Mucosa of stomach (tissue), 1 donor: Measurements from ENCODE around the gene SORCS2.

Experiments
- H3K27me3 ChIP-seq: one replicate; pipeline ENCODE4 v1.7.0; 2013; ENCODE audit warnings: mild to moderate bottlenecking, low read length; ENCODE audit not compliant: control insufficient read depth, insufficient read depth
- H3K36me3 ChIP-seq: one replicate; pipeline ENCODE4 v1.7.0; 2013; ENCODE audit warnings: low read length; ENCODE audit not compliant: control insufficient read depth, insufficient read depth
- H3K4me1 ChIP-seq: one replicate; pipeline ENCODE4 v1.7.0; 2013; ENCODE audit warnings: mild to moderate bottlenecking, low read length; ENCODE audit not compliant: control insufficient read depth, insufficient read depth
- H3K4me3 ChIP-seq: one replicate; pipeline ENCODE4 v1.7.0; 2013; ENCODE audit warnings: low read length
- H3K9ac ChIP-seq: one replicate; pipeline ENCODE4 v1.7.0; 2013; ENCODE audit warnings: mild to moderate bottlenecking, low read length, moderate library complexity
- H3K9me3 ChIP-seq: one replicate; pipeline ENCODE4 v1.7.0; 2013; ENCODE audit warnings: mild to moderate bottlenecking, low read length, moderate library complexity; ENCODE audit not compliant: control insufficient read depth
- donor health status: Pancreatic carcinoma.

Gene SORCS2

GRCh38 chr4:7458477-7458876 is 266.1 kb downstream of the SORCS2 start:
- Histone ChIP-seq H3K4me1 (peaks cover 24% of the 10 kb centered on the region), H3K4me3 (no peak overlapping the region), H3K9ac (no peak overlapping the region), H3K9me3 (no peaks in the 10 kb centered on the region), H3K36me3 (no peaks in the 10 kb centered on the region), H3K27me3 (peaks cover 8% of the 10 kb centered on the region)

- peaks cover 24% of the 10 kb centered on the region for H3K4me1 ChIP-seq
- H3K4me3 ChIP-seq = no peak overlapping the region
- no peak overlapping the region for H3K9ac ChIP-seq
- peaks cover 8% of the 10 kb centered on the region for H3K27me3 ChIP-seq
- H3K36me3 ChIP-seq = no peaks in the 10 kb centered on the region
- H3K9me3 ChIP-seq = no peaks in the 10 kb centered on the region
Observed at GRCh38 chr4:7459471-7459870, 267.1 kb downstream of the SORCS2 start.

- Histone ChIP-seq H3K9ac (no peak overlapping the region), H3K4me1 (peaks cover 24% of the 10 kb centered on the region), H3K27me3 (peaks cover 8% of the 10 kb centered on the region), H3K9me3 (no peaks in the 10 kb centered on the region), H3K36me3 (no peaks in the 10 kb centered on the region), H3K4me3 (no peak overlapping the region)
Observed at GRCh38 chr4:7460566-7460965, 268.2 kb downstream of the SORCS2 start.

GRCh38 chr4:7461230-7461629 is 268.9 kb downstream of the SORCS2 start:
- peaks cover 24% of the 10 kb centered on the region for H3K4me1 ChIP-seq
- no peaks in the 10 kb centered on the region for H3K9me3 ChIP-seq
- no peak overlapping the region for H3K9ac ChIP-seq
- H3K4me3 ChIP-seq = no peak overlapping the region
- peaks cover 8% of the 10 kb centered on the region for H3K27me3 ChIP-seq
- no peaks in the 10 kb centered on the region for H3K36me3 ChIP-seq

- H3K4me1 ChIP-seq = peaks cover 24% of the 10 kb centered on the region
- H3K9me3 ChIP-seq = no peaks in the 10 kb centered on the region
- H3K4me3 ChIP-seq = no peak overlapping the region
- no peaks in the 10 kb centered on the region for H3K36me3 ChIP-seq
- peaks cover 8% of the 10 kb centered on the region for H3K27me3 ChIP-seq
- no peak overlapping the region for H3K9ac ChIP-seq
Observed at GRCh38 chr4:7462509-7462971, 270.2 kb downstream of the SORCS2 start.

GRCh38 chr4:7463566-7464258 is 271.4 kb downstream of the SORCS2 start:
- Histone ChIP-seq H3K9ac (no peak overlapping the region), H3K27me3 (peaks cover 8% of the 10 kb centered on the region), H3K36me3 (no peaks in the 10 kb centered on the region), H3K9me3 (no peaks in the 10 kb centered on the region), H3K4me1 (peaks cover 21% of the 10 kb centered on the region), H3K4me3 (no peak overlapping the region)

GRCh38 chr4:7464259-7464655 is 271.9 kb downstream of the SORCS2 start:
- H3K4me1 ChIP-seq = peaks cover 21% of the 10 kb centered on the region
- H3K36me3 ChIP-seq = no peaks in the 10 kb centered on the region

GRCh38 chr4:7465017-7465416 is 272.7 kb downstream of the SORCS2 start:
- H3K9ac ChIP-seq = no peak overlapping the region
- H3K27me3 ChIP-seq = peaks cover 8% of the 10 kb centered on the region
- H3K36me3 ChIP-seq = no peaks in the 10 kb centered on the region

More at GRCh38 chr4:7464259-7464655, 271.9 kb downstream of the SORCS2 start:
- Histone ChIP-seq H3K27me3 (peaks cover 8% of the 10 kb centered on the region), H3K9me3 (no peaks in the 10 kb centered on the region), H3K4me3 (no peak overlapping the region), H3K9ac (no peak overlapping the region)

GRCh38 chr4:7466215-7466614 is 273.9 kb downstream of the SORCS2 start:
- Histone ChIP-seq H3K9me3 (no peaks in the 10 kb centered on the region), H3K4me3 (no peak overlapping the region), H3K4me1 (peaks cover 14% of the 10 kb centered on the region), H3K9ac (no peak overlapping the region), H3K27me3 (peaks cover 5% of the 10 kb centered on the region), H3K36me3 (no peaks in the 10 kb centered on the region)

More at GRCh38 chr4:7465017-7465416, 272.7 kb downstream of the SORCS2 start:
- peaks cover 21% of the 10 kb centered on the region for H3K4me1 ChIP-seq
- H3K4me3 ChIP-seq = no peak overlapping the region
- H3K9me3 ChIP-seq = no peaks in the 10 kb centered on the region

GRCh38 chr4:7466904-7467303 is 274.6 kb downstream of the SORCS2 start:
- Histone ChIP-seq H3K4me3 (no peak overlapping the region), H3K9ac (no peak overlapping the region), H3K4me1 (peaks cover 11% of the 10 kb centered on the region), H3K9me3 (no peaks in the 10 kb centered on the region), H3K36me3 (no peaks in the 10 kb centered on the region), H3K27me3 (peaks cover 5% of the 10 kb centered on the region)

- Histone ChIP-seq H3K36me3 (no peaks in the 10 kb centered on the region), H3K4me3 (no peak overlapping the region)
Observed at GRCh38 chr4:7467471-7467870, 275.1 kb downstream of the SORCS2 start.

GRCh38 chr4:7469023-7469422 is 276.7 kb downstream of the SORCS2 start:
- no peak overlapping the region for H3K9ac ChIP-seq
- H3K36me3 ChIP-seq = no peaks in the 10 kb centered on the region
- H3K27me3 ChIP-seq = peaks cover 4% of the 10 kb centered on the region
- H3K4me3 ChIP-seq = no peak overlapping the region
- H3K9me3 ChIP-seq = no peaks in the 10 kb centered on the region
- H3K4me1 ChIP-seq = no peaks in the 10 kb centered on the region

More at GRCh38 chr4:7467471-7467870, 275.1 kb downstream of the SORCS2 start:
- Histone ChIP-seq H3K27me3 (peaks cover 4% of the 10 kb centered on the region), H3K9me3 (no peaks in the 10 kb centered on the region), H3K9ac (no peak overlapping the region), H3K4me1 (peaks cover 5% of the 10 kb centered on the region)
